ENCODE results near the gene ZNRF1. TPM values are rescaled to one million over a fixed set of nuclear protein-coding genes. Genes with fewer than 3 reads are reported as not detected.
A peak's percentile ranks its signal among the peaks of the same experiment; 100 is the strongest.
"Not testable (repeated sequence)": the region's sequence is repeated elsewhere in the genome, so short reads cannot be mapped to it uniquely, and the experiment has no call there.

ZNRF1 gene
- total and polyA plus RNA-seq, 2 experiments from 2014 or later = 45.3 to 58.7 TPM

DNA sequence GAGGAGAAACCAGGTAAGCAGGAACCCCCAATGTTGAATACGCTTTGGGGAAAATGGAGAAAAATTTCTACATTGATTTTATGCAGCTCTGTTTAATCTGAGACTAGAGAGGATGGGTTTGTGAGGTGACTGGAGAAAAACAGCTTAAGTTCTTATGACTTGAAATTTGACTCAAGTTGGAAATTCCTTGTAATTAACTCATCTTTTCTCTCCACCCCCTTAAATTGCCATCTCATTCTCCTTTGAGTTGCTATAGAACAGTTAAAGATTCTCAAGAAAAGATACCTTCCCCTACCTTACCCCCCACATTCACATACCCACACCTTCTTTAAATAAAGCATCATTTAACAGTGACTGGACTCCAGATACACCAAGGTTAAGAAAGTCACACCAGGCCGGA is 24.2 kb downstream of the ZNRF1 start:
- H3K4me3 ChIP-seq = no peak overlapping the region
- TF ChIP-seq, protein P1, sequence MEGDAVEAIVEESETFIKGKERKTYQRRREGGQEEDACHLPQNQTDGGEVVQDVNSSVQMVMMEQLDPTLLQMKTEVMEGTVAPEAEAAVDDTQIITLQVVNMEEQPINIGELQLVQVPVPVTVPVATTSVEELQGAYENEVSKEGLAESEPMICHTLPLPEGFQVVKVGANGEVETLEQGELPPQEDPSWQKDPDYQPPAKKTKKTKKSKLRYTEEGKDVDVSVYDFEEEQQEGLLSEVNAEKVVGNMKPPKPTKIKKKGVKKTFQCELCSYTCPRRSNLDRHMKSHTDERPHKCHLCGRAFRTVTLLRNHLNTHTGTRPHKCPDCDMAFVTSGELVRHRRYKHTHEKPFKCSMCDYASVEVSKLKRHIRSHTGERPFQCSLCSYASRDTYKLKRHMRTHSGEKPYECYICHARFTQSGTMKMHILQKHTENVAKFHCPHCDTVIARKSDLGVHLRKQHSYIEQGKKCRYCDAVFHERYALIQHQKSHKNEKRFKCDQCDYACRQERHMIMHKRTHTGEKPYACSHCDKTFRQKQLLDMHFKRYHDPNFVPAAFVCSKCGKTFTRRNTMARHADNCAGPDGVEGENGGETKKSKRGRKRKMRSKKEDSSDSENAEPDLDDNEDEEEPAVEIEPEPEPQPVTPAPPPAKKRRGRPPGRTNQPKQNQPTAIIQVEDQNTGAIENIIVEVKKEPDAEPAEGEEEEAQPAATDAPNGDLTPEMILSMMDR (IDR thresholded peaks at IDR 0.05; ENCODE audit: low read depth, low read length) = no peak
- no peaks in the 10 kb centered on the region for H3K4me1 ChIP-seq (ENCODE audit: low read depth)
- no peaks in the 10 kb centered on the region for H3K27me3 ChIP-seq
- no peaks in the 10 kb centered on the region for H3K9me3 ChIP-seq (ENCODE audit: low read depth)
- no peak for DNase-seq (ENCODE audit: low read depth in 1 of 2, low spot score in 1 of 2)
- no peak overlapping the region for H3K27ac ChIP-seq
- no peaks in the 10 kb centered on the region for H3K36me3 ChIP-seq

DNA sequence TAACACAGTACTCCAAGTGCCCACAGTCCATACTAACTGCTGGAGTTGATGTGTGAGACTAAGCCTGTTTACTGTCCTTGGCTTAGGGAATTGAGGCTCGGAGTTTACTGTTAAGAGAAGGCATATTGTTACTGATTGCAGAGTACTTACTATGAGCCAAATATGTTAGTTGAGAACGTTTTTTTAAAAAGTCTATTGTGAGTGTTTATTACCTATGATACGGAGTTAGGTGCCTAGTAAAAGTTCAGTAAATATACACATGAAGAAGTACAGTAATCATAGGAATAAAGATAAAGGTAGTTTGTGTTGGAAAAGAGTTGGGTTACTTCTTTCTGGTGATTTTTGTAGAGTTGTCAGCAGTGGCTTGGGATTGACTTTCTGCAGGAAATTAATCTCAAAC is 25.4 kb downstream of the ZNRF1 start:
- Histone ChIP-seq H3K27me3 (no peaks in the 10 kb centered on the region), H3K36me3 (no peaks in the 10 kb centered on the region), H3K9me3 (ENCODE audit: low read depth) (no peaks in the 10 kb centered on the region), H3K27ac (no peak overlapping the region), H3K4me3 (no peak overlapping the region), H3K4me1 (ENCODE audit: low read depth) (no peaks in the 10 kb centered on the region)
- TF ChIP-seq, protein P1 (IDR thresholded peaks at IDR 0.05; ENCODE audit: low read depth, low read length) = no peak
- DNase-seq (ENCODE audit: low read depth in 1 of 2, low spot score in 1 of 2) = no peak

GRCh38 chr16:75024594-75024993 is 25.8 kb downstream of the ZNRF1 start:
- no peaks in the 10 kb centered on the region for H3K9me3 ChIP-seq (ENCODE audit: low read depth)
- no peak overlapping the region for H3K27ac ChIP-seq
- H3K4me1 ChIP-seq (ENCODE audit: low read depth) = no peaks in the 10 kb centered on the region
- H3K4me3 ChIP-seq = no peak overlapping the region
- TF ChIP-seq, protein P1 (IDR thresholded peaks at IDR 0.05; ENCODE audit: low read depth, low read length) = no peak
- no peaks in the 10 kb centered on the region for H3K36me3 ChIP-seq
- no peaks in the 10 kb centered on the region for H3K27me3 ChIP-seq
- DNase-seq (ENCODE audit: low read depth in 1 of 2, low spot score in 1 of 2) = no peak

DNA sequence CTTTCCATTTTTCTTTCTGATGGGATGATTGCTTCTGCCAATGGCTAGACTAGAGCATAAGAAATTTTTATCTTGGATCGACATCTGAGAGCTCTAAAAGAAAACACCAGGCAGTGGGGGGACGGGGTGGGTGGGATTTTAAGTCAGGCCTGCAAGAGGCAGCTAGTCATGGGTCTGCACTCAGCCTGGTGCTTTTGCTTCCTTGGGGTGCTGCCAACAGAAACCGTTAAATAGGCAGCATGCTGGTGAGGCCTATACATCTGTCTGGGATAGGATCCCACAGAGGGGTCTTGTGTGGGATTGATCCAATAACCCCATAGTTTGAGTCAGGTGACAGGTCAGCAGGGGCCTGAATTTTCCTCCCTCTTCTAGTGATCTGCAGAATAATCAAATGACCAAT is 26.9 kb downstream of the ZNRF1 start:
- H3K4me1 ChIP-seq (ENCODE audit: low read depth) = no peaks in the 10 kb centered on the region
- H3K4me3 ChIP-seq = no peak overlapping the region
- no peak overlapping the region for H3K27ac ChIP-seq
- peak in 1 of 2 donors; percentile 47 for DNase-seq (ENCODE audit: low read depth in 1 of 2, low spot score in 1 of 2)
- no peaks in the 10 kb centered on the region for H3K27me3 ChIP-seq
- TF ChIP-seq, protein P1 (IDR thresholded peaks at IDR 0.05; ENCODE audit: low read depth, low read length) = no peak
- no peaks in the 10 kb centered on the region for H3K9me3 ChIP-seq (ENCODE audit: low read depth)
- no peaks in the 10 kb centered on the region for H3K36me3 ChIP-seq

DNA sequence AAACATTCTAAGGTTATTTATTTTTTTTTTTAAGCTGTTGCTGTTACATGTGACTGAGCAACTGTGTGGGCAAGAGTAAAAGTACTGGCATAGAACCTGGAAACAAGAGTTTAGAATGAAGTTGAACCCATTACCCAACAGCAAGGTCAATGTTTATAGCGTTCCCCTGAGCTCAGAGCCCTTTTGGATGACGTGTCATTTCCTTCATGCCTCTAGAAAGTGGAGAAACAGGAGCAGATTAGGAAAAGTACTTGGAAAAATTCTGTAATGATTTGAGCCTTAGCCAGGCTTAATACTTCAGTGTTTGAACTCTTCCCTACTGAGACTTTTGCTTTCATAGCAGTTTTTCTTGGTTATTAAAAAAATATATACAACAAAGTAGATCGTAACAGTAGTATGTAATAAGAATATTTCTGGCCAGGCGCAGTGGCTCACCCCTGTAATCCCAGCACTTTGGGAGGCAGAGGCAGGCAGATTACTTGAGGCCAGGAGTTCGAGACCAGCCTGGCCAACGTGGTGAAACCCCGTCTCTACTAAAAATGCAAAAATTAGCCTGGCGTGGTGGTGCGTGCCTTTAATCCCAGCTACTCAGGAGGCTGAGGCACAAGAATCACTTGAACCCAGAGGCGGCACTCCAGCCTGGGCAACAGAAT is 27.5 kb downstream of the ZNRF1 start:
- H3K27ac ChIP-seq; H3K9me3 ChIP-seq (ENCODE audit: low read depth); H3K27me3 ChIP-seq; H3K4me1 ChIP-seq (ENCODE audit: low read depth); H3K4me3 ChIP-seq; H3K36me3 ChIP-seq: not testable (repeated sequence)
- peak in 1 of 2 donors; percentile 97 for DNase-seq (ENCODE audit: low read depth in 1 of 2, low spot score in 1 of 2)

- DNase-seq (ENCODE audit: low read depth in 1 of 2, low spot score in 1 of 2) = peak in 1 of 2 donors; percentile 74
- no peaks in the 10 kb centered on the region for H3K4me1 ChIP-seq (ENCODE audit: low read depth)
These were observed 28.1 kb downstream of the ZNRF1 start for GRCh38 chr16:75026892-75027391.

More at GRCh38 chr16:75026892-75027391, 28.1 kb downstream of the ZNRF1 start:
- no peak overlapping the region for H3K27ac ChIP-seq
- H3K4me3 ChIP-seq = no peak overlapping the region
- H3K36me3 ChIP-seq = no peaks in the 10 kb centered on the region
- no peaks in the 10 kb centered on the region for H3K27me3 ChIP-seq
- H3K9me3 ChIP-seq (ENCODE audit: low read depth) = no peaks in the 10 kb centered on the region
- TF ChIP-seq, protein P1 (IDR thresholded peaks at IDR 0.05; ENCODE audit: low read depth, low read length) = no peak
